NCI-H2081 treated with DMSO at 0.1 percent for 48 hours (cell line): ENCODE data around the gene DENND4C.
"Not testable (repeated sequence)": the region's sequence is repeated elsewhere in the genome, so short reads cannot be mapped to it uniquely, and the experiment has no call there.

Experiments used
- DNase-seq: peaks from one replicate; lab custom pipeline; 2025; lab: John Stamatoyannopoulos, UW

DENND4C gene

DNA sequence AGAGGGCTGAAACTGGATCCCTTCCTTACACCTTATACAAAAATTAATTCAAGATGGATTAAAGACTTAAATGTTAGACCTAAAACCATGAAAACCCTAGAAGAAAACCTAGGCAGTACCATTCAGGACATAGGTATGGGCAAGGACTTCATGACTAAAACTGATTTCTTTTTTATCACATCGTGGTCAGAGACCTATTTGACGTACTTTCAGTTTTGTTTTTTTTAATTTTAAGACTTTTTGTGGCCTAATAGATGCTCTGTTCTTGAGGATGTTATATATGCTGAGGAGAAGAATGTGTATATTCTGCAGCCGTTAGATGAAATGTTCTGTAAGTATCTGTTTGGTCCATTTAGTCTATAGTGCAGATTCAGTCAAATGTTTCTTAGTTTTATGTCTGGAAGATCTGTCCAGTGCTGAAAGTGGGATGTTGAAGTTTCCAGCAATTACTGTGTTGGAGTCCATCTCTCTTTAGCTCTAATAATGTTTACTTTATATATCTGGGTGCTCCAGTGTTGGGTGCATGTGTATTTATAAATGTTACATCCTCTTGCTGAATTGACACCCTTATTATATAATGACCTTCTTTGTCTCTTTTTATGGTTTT, 36.4 kb downstream of the DENND4C start:
- DNase-seq: not testable (repeated sequence)

DNA sequence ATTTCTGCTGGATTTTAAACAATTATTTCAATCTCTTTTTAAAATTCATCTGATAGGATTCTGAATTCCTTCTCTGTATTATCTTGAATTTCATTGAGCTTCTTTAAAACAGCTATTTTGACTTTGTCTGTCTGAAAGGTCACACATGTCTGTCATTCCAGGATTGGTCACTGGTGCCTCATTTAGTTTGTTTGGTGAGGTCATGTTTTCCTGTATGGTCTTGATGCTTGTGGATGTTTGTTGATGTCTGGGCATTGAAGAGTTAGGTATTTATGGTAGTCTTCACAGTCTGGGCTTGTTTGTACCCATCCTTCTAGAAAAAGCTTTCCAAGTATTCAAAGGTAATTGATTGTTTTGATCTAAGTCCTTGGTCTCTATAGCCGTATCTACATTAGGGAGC, 39.1 kb downstream of the DENND4C start:
- no peak for DNase-seq

DNA sequence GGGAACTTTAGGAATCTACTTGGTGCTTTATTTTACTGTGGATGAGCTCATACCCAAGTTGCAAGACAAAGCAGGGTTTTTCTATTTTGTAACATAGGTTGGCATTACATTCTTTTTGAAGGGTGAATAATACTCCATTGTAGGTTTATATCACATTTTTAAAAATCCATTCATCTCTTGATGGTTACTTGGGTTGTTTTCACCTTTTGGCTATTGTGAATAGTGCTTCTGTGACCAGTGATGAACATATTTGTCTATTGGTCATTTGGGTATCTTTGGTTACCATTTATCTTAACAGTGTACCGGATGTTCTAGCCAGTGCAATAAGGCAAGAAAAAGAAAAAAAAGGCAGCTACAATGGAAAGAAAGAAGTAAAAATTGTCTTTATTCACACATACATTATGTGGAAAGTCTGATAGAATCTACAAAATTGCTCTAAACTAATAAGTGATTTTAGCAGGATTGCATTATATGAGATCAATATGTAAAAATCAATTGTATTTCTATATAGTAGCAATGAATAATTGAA, 40.0 kb downstream of the DENND4C start:
- no peak for DNase-seq

DNA sequence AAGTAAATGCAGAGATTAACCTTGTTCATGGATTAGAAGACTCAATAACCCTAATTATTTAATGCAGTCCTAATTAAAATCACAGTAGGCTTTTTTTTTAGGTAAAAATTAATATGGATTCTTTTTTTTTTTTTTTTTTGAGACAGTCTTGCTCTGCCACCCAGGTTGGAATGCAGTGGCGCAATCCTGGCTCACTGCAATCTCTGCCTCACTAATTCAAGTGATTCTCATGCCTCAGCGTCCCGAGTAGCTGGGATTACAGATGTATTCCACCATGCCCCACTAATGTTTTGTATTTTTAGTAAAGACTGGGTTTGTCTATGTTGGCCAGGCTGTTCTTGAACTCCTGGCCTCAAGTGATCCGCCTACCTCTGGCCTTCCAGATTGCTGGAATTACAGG, 40.6 kb downstream of the DENND4C start:
- no peak for DNase-seq

DNA sequence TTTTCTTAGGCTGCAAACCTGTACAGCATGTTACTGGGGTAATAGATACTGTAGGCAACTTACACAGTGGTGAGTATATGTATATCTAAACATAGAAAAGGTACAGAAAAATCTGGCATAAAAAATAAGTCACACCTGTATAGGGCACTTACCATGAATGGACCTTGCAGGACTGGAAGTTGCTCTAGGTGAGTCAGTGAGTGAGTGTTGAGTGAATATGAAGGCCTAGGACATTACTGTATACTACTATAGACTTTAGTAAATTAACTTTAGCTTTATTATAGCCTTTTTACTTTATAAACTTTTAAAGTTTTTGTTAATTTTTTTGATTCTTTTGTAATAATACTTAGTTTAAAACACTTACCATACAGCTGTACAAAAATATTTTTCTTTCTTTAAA, 51.3 kb downstream of the DENND4C start:
- DNase-seq: no peak

DNA sequence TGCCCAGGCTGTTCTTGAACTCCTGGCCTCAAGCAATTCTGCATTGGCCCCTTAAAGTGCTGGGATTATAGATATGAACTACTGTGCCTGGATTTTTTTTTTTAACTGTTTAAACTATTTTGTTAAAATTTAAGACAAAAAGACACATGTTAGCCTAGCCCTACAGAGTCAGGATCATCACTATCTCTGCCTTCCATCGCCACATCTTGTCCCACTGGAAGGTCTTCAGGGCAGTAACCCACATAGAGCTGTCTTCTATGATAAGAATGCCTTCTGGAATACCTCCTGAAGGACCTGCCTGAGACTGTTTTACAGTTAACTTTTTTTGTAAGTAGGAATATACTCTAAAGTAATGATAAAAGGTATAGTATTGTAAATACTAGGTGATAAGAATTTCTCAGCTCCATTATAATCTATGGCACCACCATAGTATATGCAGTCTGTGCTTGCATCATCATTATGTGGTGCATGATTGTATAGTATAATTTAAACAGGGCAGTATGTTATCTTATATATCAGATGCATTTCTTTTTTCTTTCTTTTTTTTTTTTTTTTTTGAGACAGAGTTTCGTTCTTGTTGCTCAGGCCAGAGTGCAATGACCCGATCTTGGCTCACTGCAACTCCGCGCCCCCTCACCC, 52.7 kb downstream of the DENND4C start:
- no peak for DNase-seq

DNA sequence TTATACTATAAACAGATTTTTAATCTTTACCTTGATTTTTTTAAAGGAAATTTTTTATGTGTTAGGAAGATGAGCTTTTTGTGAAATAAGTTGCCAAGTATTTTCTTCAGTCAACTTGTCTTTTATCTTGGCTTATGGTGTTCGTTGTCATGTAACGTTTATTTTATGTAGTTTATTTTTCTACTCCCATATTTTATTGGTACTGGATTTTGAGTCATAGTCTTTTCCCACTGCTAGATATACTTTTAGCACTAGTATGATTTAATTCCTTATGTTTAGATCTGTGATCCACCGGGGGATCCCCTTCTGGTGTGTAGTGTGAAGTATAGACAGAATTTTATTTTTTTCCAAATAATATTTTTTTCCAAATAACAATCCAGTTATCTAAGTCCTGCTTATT, 54.2 kb downstream of the DENND4C start:
- no peak for DNase-seq

DNA sequence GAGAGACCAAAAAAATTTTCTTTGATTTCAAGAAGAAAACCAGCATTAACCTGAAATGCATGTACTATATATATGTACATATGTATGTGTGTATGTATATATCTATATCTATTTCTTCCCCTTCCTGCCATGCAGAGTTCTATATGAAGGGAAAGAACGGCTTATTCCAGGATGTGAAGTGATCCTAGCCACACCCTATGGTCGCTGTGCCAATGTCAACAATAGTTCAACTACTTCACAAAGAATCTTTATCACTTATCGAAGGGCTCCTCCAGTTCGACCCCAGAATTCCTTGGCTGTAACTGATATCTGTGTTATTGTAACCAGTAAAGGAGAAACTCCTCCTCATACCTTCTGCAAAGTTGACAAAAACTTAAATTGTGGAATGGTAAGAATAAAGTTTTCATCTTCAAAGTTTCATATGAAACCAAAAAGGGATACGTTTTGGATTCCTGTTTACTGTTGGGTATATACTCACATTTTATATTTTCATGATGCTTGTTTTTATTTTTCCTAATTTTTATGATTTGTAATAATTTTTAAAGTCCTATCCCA, 56.2 kb downstream of the DENND4C start:
- DNase-seq: no peak

DNA sequence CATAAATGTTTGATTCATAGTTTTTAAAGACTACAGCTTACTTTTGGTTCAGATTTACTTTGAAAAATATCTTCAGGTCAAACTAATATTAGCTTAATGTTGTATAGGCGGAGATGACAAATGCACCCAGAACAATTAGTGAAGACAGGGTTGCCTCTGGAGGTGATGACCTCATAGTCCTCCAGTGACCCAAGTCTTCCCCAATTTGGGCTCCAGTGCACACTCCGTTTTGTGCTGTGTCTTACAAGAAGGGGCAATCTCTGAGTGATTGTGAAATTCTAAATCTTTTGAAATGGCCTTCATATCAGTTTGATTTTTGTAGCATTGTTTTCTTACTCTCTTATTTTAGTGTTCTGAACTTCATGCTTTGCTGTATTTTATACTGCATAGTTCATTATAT, 57.6 kb downstream of the DENND4C start:
- DNase-seq: no peak

DNA sequence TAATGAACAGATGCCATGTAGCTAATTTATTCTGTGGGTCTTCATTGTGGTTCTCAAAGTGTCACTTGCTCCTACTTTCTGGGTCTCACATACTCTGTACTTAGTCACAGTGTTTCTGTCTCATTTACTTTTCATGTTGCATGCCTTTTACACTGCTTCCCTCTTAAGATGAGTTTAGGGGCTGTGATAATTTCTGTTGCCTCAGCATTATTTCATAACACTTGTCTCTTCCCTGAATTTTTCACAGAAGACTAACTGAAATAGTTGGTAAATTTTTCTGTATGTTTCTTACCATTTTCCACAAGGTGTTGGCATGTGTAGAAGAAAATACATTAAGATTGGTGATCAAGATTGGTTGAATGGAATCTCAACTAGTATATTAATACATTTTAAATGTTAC, 59.6 kb downstream of the DENND4C start:
- DNase-seq: no peak

DNA sequence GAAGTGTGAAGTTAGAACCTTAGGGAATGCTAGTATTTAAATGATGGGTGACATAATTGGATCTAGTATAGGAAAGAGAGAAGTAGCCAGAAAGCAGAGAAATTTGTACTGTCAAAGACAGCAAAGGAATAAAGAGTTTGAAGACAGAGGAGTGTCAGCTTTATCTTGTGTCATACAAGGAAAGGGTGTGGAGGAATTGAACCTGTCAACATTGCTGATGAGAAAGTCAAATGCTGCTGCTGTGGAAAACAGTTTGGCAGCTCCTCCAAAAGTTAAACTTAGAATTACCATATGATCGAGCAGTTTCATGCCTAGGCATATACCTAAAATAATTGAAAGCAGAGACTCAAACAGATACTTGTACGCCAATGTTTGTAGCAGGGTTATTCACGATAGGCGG, 63.7 kb downstream of the DENND4C start:
- no peak for DNase-seq

DNA sequence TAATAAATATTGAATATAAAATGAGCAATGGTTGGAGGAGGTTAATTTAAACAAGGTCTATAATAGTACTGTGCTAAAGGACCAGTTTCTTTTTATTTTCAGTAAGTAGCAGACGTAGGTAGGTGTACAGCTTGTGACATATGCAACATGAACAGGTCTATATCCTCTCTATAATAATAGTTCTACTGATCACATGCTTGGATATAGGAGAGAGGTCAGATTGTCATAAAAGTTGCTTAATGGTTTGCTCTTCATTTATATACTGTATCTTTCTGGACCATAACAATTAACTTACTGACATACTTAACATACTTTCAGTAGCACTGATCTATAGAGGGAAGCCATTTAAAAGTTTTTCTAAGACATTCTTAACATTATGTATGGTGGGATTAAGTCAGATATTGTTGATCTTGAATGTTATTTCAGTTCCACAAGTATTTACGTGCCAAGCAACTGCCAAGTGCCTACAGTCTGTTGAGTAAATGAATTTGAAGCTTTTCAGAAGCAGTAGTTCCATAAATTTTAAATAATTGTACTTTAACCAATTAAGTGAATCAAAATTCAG, 68.0 kb downstream of the DENND4C start:
- no peak for DNase-seq

DNA sequence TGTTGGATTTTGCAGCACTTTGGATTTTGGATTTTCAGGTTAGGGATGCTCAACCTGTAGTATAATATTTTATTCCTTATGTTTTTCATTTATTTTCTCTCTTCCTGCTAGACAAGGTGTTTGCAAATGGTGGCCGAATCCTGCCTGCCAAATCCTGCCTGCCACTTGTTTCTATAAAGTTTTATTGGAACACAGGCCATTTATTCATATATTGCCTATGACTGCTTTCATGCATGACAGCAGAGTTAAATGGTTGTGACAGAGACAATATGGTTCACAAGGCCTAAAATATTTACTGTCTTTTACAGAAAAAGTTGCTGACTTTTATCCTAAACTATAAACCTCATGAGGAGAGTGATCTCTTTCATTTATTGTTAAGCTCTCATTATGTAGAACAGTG, 72.7 kb downstream of the DENND4C start:
- DNase-seq: no peak

DNA sequence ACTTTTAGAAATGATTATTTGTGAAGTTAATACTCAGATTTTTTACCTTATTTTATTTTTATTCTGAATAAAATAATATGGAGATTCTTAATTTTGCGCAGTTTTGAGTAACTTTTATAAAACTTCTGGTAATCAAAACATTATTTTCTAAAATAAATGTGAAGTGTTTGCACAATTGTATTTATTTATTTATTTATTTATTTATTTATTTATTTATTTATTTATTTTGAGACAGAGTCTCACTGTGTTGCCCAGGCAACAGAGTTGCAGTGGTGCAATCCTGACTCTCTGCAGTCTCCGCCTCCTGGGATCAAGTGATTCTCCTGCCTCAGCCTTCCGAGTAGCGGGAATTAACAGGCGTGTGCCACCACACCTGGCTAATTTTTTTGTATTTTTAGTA, 76.1 kb downstream of the DENND4C start:
- DNase-seq: no peak

DNA sequence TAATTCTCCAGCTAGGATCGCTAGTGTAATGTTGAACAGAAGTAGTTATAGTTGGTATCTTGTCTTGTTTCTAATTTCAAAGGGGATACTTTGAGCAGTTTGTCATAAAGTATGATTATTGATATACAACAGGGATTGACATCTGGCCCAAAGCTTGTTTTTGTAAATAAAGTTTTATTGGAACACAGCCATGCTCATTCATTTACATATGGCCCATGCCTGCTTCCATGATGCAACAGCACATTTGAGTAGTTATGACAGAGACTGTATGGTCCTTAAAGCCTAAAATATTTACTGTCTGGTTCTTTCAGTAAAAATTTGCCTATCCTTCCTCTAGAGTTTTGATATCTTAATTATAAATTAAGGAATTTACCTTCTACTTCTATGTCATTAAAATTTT, 79.8 kb downstream of the DENND4C start:
- DNase-seq: no peak

DNA sequence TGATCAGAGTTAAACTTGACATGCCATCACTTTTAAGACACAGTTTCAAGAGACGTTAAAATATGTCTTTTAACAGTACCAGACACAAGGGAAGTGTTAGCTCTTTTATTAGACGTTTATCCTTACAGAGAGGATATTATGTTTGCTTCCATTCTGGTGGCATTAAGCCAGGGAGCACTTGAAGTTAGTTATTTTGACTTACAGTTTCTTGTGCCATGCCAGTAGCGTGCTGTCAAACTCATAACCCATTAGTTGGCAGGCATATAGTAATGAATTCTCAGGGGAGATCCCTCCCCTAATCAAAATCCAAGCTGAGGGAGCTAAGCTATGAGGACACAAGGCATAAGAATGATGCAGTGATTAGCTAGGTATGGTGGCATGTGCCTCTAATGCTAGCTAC, 83.1 kb downstream of the DENND4C start:
- DNase-seq: no peak

DNA sequence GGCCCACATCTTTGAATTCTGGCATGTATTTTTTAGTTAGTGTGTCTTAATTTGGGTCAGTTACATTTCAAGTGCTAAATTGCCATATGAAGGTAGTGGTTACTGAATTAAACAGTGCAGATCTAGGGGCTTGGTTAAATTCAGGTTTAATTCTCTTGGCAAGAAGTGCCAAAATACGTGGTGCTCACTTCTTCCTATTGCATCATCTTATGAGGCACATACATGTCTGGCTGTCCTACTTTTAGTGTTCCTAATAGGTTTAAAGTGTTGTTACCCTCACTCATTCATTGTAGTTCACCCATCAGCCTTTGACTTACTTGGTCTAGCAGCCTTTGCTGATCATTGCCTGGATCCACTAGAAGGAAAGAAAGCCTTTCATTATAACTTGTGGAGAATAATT, 90.0 kb downstream of the DENND4C start:
- DNase-seq: no peak

DNA sequence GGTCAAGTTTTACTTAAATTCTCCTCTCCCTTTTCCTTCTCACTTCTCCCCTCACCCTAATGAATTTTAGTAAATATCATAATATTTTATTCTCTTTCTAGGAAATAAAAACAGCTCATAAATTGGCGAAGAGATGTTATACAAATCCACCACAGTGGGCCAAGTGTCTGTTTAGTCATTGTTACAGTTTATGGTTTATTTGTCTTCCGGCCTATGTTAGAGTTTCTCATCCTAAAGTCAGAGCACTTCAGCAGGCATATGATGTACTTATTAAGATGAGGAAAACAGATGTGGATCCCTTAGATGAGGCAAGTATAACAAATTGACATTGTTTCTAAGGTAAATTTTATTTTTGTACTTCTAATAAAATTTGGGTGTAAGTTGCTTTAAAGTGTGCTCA, 101.4 kb downstream of the DENND4C start:
- DNase-seq: no peak

DNA sequence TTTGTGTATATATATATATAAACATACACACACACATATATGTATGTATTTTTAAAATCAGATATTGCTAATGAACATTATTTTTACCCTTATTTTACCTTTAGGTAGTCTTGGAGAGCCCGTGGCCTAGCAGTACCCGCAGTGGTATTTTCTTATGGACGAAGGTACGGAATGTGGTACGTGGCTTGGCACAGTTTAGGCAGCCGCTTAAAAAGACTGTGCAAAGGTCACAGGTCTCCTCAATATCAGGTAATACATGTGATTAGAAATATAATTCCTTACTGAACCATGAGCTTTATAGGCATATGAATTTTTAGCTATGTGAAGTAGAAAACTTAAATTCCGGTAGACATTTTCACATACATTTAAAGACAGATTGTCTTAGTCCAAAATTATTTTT, 105.7 kb downstream of the DENND4C start:
- DNase-seq: no peak

DNA sequence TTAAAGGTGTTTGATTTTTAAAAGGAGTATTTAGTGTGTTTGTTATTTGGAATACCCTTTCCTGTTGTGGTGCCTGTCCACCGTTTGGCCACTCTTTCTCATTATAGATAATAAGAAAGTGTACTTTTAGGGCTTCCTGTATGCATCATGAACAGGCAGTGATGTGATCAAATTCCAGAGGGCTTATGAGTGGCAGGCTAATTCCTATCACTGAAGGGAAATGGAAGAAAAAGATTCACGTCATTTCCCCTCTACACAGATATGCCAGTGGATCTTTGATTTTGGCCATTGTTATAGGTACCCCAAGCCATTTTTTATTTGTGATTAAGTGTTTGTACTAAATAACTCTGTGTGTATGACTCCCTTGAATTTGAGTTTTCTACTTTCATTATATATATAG, 112.5 kb downstream of the DENND4C start:
- no peak for DNase-seq

DNA sequence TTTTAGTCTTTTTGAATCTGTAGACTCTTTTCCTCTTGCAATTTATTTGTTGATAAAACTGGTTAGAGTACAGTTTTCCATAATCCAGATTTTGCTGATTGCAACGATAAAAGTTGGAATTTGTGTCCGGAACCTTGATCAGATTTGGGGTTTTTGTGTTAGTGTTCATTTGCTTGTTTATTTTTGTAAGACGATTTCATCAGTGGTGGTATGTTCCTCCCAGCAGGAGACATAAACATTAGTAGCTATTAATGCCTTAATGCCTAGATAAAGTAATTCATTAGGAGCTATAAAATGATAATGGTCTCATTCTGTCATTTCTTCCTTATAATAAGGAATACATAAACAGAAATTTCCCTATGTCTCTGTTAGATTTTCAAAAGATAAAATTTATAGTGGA, 128.2 kb downstream of the DENND4C start:
- DNase-seq: no peak

DNA sequence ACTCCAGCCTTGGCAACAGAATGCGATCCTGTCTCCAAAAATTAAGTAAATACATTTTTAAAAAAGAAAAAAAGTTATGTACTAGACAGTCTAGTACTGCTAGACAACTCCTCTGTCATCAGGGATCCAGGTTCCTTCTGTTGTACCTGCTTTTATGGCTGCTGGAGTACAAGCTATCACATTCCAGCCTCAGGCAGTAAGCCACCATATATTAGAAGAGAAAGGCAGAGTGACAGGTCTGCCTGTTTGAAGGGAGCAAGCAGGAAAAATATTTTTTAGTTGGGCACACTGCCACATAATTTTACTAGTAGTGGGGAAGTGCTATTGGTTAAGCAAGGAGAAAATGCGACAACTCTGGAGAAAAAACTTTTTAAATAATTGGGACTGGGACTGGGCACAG, 138.6 kb downstream of the DENND4C start:
- DNase-seq: no peak

DNA sequence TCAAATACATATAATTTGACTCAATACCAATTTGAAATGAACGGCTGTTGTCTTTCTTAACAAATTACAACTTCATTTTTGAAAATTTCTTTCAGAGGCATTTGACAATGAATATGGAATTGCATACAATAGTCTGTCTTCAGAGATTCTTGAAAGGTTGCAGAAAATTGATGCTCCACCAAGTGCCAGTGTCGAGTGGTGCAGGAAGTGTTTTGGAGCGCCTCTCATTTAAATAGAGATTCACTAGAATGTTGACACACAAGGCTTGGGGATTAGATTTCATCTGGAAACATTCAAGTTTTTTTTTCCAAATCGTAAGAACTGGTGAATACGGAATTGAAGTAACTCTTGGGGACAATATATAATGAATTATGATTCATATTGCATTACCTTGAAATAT, 141.4 kb downstream of the DENND4C start:
- no peak for DNase-seq

DNA sequence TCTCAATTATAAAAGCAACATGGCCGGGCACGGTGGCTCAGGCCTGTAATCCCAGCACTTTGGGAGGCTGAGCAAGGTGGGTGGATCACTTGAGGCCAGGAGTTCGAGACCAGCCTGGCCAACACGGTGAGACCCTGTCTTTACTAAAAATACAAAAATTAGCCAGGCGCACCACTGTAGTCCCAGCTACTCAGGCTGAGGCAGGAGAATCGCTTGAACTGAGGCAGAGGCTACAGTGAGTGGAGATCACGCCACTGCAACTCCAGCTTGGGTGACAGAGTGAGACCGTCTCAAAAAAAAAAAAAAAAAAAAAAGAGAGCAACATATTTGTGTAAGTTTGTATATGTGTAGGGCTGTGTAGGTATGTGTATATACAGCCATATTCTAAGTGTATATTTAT, 142.1 kb downstream of the DENND4C start:
- DNase-seq: no peak
